GM12801 (cell line): Measurements from ENCODE around the gene PGM2L1.

Source experiments
- TF ChIP-seq, protein P1 (sequence below): IDR thresholded peaks from one replicate; pipeline ENCODE4 v1.5.1; 2011; ENCODE audit warnings: control low read depth; ENCODE audit not compliant: insufficient read length; ENCODE audit errors: extremely low read depth

PGM2L1 gene

DNA sequence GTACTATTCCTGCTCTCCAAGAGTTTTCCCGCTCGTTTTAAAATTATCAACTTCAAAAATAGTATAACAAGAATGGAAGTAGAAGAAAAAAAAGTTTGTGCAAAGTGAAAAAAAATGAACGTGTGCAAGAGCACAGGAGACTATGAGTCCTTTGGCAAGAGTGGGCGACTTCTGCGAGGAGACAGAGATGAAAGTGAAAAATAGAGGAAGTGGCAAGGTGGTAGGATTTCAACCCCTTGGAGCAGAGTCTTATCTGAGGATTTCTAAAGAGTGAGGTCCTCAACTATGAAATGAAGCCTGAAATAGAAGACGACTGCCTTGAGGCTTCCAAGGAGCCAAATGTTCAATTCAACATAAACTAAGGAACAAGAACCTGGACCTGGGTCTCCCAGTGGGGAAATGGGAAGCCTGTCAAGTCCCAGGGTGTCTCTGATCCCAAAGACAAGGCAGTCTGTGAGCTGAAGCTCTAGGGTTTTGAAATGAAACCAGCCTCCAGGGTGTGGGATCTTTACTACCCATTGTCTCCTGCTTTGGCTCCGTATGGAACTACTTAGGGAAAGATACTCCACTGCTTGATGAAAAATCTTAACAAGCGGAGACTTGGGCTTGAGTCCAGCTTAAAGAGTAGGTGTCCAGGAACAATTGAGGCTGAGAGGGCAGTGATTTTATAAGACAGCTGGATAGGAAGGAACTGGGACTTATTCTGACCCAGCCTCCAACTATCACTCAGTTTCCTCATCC, 91.6 kb downstream of the PGM2L1 start:
- TF ChIP-seq, protein P1, sequence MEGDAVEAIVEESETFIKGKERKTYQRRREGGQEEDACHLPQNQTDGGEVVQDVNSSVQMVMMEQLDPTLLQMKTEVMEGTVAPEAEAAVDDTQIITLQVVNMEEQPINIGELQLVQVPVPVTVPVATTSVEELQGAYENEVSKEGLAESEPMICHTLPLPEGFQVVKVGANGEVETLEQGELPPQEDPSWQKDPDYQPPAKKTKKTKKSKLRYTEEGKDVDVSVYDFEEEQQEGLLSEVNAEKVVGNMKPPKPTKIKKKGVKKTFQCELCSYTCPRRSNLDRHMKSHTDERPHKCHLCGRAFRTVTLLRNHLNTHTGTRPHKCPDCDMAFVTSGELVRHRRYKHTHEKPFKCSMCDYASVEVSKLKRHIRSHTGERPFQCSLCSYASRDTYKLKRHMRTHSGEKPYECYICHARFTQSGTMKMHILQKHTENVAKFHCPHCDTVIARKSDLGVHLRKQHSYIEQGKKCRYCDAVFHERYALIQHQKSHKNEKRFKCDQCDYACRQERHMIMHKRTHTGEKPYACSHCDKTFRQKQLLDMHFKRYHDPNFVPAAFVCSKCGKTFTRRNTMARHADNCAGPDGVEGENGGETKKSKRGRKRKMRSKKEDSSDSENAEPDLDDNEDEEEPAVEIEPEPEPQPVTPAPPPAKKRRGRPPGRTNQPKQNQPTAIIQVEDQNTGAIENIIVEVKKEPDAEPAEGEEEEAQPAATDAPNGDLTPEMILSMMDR = no peak

DNA sequence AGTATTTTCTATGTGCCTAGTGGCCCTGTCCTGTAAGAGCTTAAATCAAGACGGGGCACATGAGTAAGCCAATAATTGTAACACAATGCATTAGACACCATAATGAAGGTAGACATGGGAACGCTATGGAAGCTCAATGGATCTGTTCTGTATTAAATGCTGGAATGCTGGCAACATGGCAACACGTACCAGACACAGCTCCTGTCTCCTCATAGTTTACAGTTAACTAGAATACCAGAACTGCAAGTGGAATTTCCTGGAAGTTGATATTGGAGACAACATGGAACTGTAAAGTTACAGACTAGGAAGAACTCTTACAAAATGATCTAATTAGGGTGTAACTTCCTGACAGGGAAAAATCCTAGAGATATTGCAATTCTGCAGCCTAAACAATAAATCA, 99.2 kb downstream of the PGM2L1 start:
- TF ChIP-seq, protein P1 = no peak

DNA sequence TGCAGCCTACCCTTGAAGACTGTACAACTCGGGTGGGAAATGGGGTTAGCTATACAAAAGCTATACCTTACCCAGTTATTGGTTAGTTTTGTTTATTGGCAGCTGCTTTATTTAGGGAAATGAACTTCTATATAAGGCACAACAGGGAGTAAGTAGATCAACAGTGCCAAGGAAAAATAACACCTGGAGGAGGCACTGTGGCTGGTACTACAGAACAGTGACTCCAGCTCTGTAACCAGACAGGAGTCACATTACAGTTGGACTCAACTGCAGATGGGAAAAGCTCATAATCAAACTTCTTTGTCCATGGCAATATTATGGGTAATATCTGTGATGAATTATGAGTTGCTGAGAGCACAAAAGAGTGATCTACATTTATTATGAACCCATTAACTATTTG, 100.7 kb downstream of the PGM2L1 start:
- TF ChIP-seq, protein P1 = no peak

DNA sequence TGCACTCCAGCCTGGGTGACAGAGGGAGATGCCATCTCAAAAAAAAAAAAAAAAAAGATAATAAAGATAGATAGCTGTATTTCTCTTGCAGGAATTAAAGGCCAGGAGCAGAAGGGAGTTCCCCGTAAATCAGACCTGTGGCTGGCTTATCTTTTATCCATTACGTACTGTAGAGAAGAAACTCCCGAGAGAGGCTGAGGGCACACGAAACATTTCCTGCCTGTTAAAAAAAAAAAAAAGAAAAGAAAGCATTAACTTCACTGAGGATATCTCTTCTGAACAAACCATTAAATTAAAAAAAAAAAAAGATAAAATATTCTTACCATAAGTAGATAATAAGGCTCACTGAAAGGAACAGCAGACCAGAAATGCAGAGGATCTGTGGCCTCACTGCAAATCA, 109.3 kb downstream of the PGM2L1 start:
- TF ChIP-seq, protein P1 = no peak

DNA sequence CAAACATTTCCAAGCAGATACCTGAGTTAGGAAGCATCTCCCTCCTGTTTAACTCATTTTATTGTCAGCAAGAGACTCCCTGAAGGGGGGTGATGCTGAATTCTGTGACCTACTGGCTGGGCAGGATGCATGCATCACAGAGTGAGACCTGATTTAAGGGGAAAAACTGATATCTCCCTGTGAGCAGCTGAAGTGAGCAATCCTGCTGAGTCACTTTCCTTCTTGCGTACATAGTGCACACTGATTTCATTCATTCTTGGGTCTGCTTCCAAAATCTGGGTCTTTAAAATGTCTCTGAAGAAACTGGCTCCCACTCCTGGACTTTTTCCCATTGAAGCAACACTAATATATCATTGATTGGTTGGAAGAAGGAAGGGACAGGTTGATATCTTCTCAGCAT, 110.1 kb downstream of the PGM2L1 start:
- TF ChIP-seq, protein P1 = no peak

DNA sequence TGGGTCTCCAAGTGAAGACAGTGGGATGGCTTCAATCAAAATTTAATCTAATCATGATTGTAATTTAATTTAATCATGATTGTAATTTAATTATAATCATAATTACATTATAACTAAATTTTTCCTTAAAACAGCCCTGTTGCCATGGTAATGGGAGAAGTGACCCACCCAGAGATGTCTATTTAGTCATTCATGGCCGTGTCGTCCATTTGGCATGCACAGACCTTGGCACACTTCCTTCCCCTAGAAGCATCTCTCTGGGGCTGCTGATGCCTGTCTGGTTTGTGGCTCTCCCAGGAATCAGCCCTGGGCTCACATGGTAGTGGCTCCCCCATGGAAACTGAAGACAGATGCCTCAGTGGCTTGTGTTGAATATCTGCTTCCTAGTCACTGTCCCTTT, 113.8 kb downstream of the PGM2L1 start:
- TF ChIP-seq, protein P1 = no peak

DNA sequence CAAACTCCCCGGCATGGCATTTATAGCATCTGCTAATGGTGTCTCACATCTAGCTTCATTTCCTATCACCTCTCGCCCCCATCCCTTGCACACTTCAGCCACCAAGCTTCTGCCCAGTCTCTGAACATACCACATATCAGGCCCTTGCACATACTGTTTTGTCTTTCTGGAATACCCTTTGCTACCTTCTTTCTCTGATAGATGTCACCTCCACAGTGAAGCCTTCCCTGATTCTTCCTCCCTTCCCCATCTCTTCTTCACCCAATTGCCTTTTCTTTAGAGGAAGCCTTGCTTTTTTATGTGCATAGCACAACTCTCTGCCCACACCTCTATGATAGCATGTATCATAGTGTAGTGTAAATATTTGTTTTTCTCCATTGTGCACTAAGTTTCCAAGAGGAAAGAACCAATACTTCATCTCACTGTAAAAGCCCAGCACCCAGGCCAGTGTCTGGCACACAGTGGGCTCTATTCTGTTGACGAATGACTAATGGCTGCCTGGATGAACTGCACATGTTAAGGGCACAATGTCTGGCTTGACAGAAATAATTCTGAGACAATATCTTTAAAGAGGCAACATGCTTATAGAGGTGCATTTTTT, 114.6 kb downstream of the PGM2L1 start:
- TF ChIP-seq, protein P1 = no peak
